ENCODE results near the gene IER5. TPM values are rescaled to one million over a fixed set of nuclear protein-coding genes. Genes with fewer than 3 reads are reported as not detected.

IER5 gene
- total RNA-seq, 2 donors from 2014 or later, result 13.2 to 21.2 TPM

- H3K27ac ChIP-seq (ENCODE audit: low read depth, low read length), result no peak overlapping the region
Measured at GRCh38 chr1:181100934-181101333, 12.4 kb downstream of the IER5 start.

DNA sequence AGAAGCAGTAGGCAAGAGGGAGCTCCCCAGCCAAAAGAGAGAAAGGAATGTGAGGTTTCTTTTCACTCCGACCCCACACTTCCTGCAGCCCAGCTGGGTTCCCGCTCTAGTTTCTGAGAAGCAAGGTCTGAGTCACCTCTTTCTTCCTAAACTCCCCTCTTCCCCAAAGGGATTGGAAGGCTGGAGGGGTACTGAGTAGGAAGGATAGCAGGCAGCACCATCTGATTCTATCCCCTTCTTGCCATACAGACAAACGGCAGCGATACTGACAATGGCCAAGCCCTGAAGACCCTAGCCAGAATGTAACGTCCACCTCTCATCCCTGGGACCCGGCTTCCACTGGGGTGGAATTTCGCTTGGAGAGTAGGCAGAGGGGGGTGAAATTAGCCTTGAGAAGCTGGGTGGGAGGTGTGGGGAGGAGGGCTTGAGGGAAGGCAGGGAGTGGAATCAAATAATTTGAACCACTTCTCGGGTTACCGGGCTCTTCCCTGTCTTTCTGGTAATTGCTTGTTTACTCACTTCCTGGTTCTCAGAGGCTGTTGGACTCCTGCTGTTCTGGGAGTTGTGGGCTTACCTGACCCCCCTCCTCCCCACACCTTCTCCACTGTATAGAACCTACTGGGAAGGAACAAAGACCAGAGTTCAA is 13.2 kb downstream of the IER5 start:
- Mint-ChIP-seq H3K27me3 (ENCODE audit: insufficient read depth) (peaks cover 45% of the 10 kb centered on the region), H3K9me3 (no peaks in the 10 kb centered on the region), H3K27ac (peak overlapping the region; percentile 92), H3K36me3 (ENCODE audit: low read depth) (no peaks in the 10 kb centered on the region), H3K4me3 (peak overlapping the region; percentile 45), H3K4me1 (peaks cover 74% of the 10 kb centered on the region)
- Histone ChIP-seq H3K36me3 (ENCODE audit: control insufficient read depth, insufficient read depth, low read length) (no peaks in the 10 kb centered on the region), H3K9me3 (ENCODE audit: control insufficient read depth, low read length) (no peaks in the 10 kb centered on the region), H3K27ac (ENCODE audit: low read depth, low read length) (peak overlapping the region; percentile 74), H3K9ac (ENCODE audit: extremely low read depth, low read length, poor library complexity, severe bottlenecking) (peak overlapping the region; percentile 54), H3K27me3 (ENCODE audit: control insufficient read depth, insufficient read depth, low read length, poor library complexity, severe bottlenecking) (peaks cover 10% of the 10 kb centered on the region), H3K4me1 (ENCODE audit: control insufficient read depth, insufficient read depth, low read length) (peaks cover 24% of the 10 kb centered on the region), H3K4me3 (ENCODE audit: low read length) (peak overlapping the region; percentile 72)
- WGBS, 2 experiments (ENCODE audit: insufficient coverage in 1 of 2, insufficient read length in 1 of 2), result 1 to 10% methylated on average over 2 to 7 of the region's 9 CpGs
- TF ChIP-seq, protein P1, sequence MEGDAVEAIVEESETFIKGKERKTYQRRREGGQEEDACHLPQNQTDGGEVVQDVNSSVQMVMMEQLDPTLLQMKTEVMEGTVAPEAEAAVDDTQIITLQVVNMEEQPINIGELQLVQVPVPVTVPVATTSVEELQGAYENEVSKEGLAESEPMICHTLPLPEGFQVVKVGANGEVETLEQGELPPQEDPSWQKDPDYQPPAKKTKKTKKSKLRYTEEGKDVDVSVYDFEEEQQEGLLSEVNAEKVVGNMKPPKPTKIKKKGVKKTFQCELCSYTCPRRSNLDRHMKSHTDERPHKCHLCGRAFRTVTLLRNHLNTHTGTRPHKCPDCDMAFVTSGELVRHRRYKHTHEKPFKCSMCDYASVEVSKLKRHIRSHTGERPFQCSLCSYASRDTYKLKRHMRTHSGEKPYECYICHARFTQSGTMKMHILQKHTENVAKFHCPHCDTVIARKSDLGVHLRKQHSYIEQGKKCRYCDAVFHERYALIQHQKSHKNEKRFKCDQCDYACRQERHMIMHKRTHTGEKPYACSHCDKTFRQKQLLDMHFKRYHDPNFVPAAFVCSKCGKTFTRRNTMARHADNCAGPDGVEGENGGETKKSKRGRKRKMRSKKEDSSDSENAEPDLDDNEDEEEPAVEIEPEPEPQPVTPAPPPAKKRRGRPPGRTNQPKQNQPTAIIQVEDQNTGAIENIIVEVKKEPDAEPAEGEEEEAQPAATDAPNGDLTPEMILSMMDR (conservative IDR thresholded peaks at IDR 0.05), result no peak
- peak; percentile 92 for DNase-seq

More at GRCh38 chr1:181100934-181101333, 12.4 kb downstream of the IER5 start:
- H3K36me3 Mint-ChIP-seq (ENCODE audit: low read depth), result no peaks in the 10 kb centered on the region
- DNase-seq, result no peak
- H3K4me1 Mint-ChIP-seq, result peaks cover 80% of the 10 kb centered on the region
- Histone ChIP-seq H3K4me3 (ENCODE audit: low read length) (peak overlapping the region; percentile 72), H3K4me1 (ENCODE audit: control insufficient read depth, insufficient read depth, low read length) (peaks cover 25% of the 10 kb centered on the region), H3K9me3 (ENCODE audit: control insufficient read depth, low read length) (no peaks in the 10 kb centered on the region), H3K27me3 (ENCODE audit: control insufficient read depth, insufficient read depth, low read length, poor library complexity, severe bottlenecking) (peaks cover 2% of the 10 kb centered on the region), H3K9ac (ENCODE audit: extremely low read depth, low read length, poor library complexity, severe bottlenecking) (no peak overlapping the region), H3K36me3 (ENCODE audit: control insufficient read depth, insufficient read depth, low read length) (no peaks in the 10 kb centered on the region)
- H3K9me3 Mint-ChIP-seq, result no peaks in the 10 kb centered on the region
- H3K27me3 Mint-ChIP-seq (ENCODE audit: insufficient read depth), result peaks cover 44% of the 10 kb centered on the region
- WGBS, 2 experiments (ENCODE audit: insufficient coverage in 1 of 2, insufficient read length in 1 of 2), result 69 to 78% methylated on average over 4 of the region's 4 CpGs
- peak overlapping the region; percentile 92 for H3K27ac Mint-ChIP-seq
- TF ChIP-seq, protein P1 (conservative IDR thresholded peaks at IDR 0.05), result no peak
- H3K4me3 Mint-ChIP-seq, result peak overlapping the region; percentile 45

- no peaks in the 10 kb centered on the region for H3K9me3 ChIP-seq (ENCODE audit: control insufficient read depth, low read length)
Measured at GRCh38 chr1:181102841-181103240, 14.3 kb downstream of the IER5 start.

More at GRCh38 chr1:181102841-181103240, 14.3 kb downstream of the IER5 start:
- H3K4me1 Mint-ChIP-seq, result peaks cover 67% of the 10 kb centered on the region
- H3K27me3 Mint-ChIP-seq (ENCODE audit: insufficient read depth), result peaks cover 47% of the 10 kb centered on the region
- Histone ChIP-seq H3K27ac (ENCODE audit: low read depth, low read length) (no peak overlapping the region), H3K4me3 (ENCODE audit: low read length) (no peak overlapping the region), H3K4me1 (ENCODE audit: control insufficient read depth, insufficient read depth, low read length) (peaks cover 18% of the 10 kb centered on the region), H3K27me3 (ENCODE audit: control insufficient read depth, insufficient read depth, low read length, poor library complexity, severe bottlenecking) (peaks cover 21% of the 10 kb centered on the region), H3K9ac (ENCODE audit: extremely low read depth, low read length, poor library complexity, severe bottlenecking) (no peak overlapping the region), H3K36me3 (ENCODE audit: control insufficient read depth, insufficient read depth, low read length) (no peaks in the 10 kb centered on the region)
- TF ChIP-seq, protein P1 (conservative IDR thresholded peaks at IDR 0.05), result no peak
- DNase-seq, result no peak
- no peaks in the 10 kb centered on the region for H3K36me3 Mint-ChIP-seq (ENCODE audit: low read depth)
- no peaks in the 10 kb centered on the region for H3K9me3 Mint-ChIP-seq
- no peak overlapping the region for H3K4me3 Mint-ChIP-seq
- H3K27ac Mint-ChIP-seq, result no peak overlapping the region
